ENCODE results near the gene CASP10.

Gene CASP10

DNA sequence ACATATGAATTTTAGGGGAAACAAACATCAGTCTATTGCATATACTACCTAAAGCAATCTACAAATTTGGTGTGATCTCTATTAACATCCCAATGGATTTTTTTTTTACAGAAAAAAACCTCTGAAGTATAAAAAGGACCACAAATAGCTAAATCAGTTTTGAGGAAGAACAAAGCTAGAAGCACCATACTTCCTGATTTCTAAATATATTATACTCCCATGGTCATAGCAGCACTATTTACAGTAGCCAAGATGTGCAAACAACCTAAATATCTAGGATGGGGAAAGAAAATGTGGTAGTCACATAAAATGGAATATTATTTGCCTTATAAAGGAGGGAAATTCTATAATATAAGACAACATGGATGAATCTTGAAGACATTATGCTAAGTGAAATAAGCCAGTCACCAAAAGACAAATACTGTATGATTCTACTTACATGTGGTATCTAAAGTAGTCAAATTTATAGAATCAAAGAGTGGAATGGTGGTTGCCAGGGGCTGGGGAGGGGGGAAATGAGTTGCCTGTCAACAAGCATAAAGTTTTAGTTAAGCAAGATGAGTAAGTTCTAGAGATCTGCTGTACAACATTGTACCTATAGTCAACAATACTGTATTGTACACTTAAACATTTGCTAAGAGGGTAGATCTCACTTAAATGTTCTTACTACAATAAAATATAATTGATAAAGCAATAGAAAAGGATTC is 59.8 kb downstream of the CASP10 start:
- no peak for FAIRE-seq
- TF ChIP-seq POLR2AphosphoS5 (IDR thresholded peaks at IDR 0.05; ENCODE audit: low read depth, low read length) (no peak), TAF1 (IDR thresholded peaks at IDR 0.05; ENCODE audit: borderline replicate concordance, low read depth, low read length) (no peak), POLR2A (IDR thresholded peaks at IDR 0.05; ENCODE audit: low read depth, low read length) (no peak)
- no peak for DNase-seq (ENCODE audit: insufficient read length)

DNA sequence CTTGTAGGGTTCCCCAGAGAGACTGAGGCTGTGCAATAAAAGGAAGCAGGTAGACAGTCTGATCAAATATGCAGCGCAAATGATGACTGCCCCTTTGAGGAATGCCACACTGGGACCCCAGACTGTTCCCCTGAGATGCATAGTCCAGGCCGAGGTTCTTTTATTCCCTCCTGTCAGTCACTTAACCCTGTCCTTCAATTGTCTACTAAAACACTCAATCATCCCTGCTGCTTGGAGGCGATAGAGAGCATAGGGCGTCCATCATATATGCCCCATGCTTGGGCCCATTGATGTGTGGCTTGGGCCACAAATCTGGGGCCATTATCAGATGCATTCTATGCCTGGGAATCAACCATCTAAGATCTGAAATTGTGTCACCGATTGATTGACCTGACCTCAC is 61.9 kb downstream of the CASP10 start:
- no peak for TF ChIP-seq TAF1 (IDR thresholded peaks at IDR 0.05; ENCODE audit: borderline replicate concordance, low read depth, low read length)
- no peak for TF ChIP-seq POLR2AphosphoS5 (IDR thresholded peaks at IDR 0.05; ENCODE audit: low read depth, low read length)
- no peak for TF ChIP-seq POLR2A (IDR thresholded peaks at IDR 0.05; ENCODE audit: low read depth, low read length)
- FAIRE-seq (no peak), DNase-seq (ENCODE audit: insufficient read length) (no peak)

DNA sequence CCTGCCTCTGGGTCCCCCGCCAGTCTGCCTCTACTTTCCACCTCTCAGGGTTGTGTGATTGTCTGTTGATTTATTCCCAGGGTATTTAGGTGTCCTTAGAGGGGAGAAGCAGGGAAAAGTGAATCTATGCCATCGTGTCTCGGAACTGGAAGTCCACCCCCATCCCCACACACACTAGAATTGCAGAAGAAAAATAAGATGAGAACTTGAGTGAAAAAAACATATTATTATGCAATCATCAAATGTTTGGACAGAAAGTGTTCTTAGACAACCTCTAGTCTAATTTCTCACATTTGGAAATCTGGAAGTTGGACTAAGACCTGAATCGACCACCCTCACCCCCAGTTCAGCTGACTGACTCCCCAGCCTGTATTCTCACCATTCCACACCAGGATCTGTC is 63.3 kb downstream of the CASP10 start:
- FAIRE-seq = no peak
- no peak for DNase-seq (ENCODE audit: insufficient read length)
- TF ChIP-seq POLR2A (IDR thresholded peaks at IDR 0.05; ENCODE audit: low read depth, low read length) (no peak), TAF1 (IDR thresholded peaks at IDR 0.05; ENCODE audit: borderline replicate concordance, low read depth, low read length) (no peak)

DNA sequence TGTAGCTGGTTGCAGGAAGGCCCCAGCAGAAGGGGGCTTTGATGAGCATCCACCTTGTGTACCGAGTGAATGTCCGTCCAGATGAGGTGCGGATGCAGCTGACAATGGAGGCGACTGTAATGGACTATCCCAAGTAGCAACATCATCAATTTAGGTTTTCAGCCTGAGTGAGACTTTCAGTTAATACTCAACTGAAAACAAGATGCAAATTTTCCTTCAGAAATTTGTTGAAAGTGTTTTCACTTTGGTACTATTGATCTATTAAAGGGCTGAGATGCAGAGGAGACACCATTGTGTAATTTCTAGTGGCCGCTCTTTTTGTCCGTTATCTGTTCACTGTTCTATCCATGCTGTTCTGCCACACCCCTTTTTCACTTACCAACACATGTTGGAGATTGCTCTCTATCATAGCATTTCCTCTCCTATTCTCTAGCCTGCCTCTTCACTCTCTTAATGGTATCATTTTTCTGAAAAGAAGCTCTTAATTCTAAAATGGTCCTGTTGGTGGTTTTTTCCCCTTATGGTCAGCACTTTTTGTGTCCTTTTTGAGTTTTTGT is 65.4 kb downstream of the CASP10 start:
- peak; percentile 61 for FAIRE-seq
- no peak for DNase-seq (ENCODE audit: insufficient read length)
- no peak for TF ChIP-seq POLR2AphosphoS5 (IDR thresholded peaks at IDR 0.05; ENCODE audit: low read depth, low read length)
- no peak for TF ChIP-seq TAF1 (IDR thresholded peaks at IDR 0.05; ENCODE audit: borderline replicate concordance, low read depth, low read length)
- no peak for TF ChIP-seq POLR2A (IDR thresholded peaks at IDR 0.05; ENCODE audit: low read depth, low read length)

DNA sequence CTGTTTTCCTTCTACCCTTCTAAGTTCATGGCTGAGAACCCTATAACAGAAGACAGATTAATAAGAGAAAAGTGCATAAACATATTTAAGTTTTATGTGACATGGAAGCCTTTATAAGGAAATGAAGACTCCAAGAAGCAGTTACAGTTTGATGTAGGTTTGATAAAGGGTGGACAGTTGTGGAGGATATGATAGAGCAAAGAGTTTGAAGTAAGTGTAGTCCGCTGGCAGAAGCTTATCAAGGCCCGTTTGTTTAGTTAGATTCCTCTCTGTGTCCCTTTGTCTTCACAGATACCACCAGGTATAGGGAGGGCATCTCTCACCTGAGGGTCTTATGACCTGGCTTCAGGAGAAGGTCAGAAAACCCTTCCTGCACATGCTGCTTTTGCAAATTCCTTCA is 66.9 kb downstream of the CASP10 start:
- TF ChIP-seq POLR2A (IDR thresholded peaks at IDR 0.05; ENCODE audit: low read depth, low read length) (no peak), POLR2AphosphoS5 (IDR thresholded peaks at IDR 0.05; ENCODE audit: low read depth, low read length) (no peak), TAF1 (IDR thresholded peaks at IDR 0.05; ENCODE audit: borderline replicate concordance, low read depth, low read length) (no peak)
- FAIRE-seq (no peak), DNase-seq (ENCODE audit: insufficient read length) (no peak)

DNA sequence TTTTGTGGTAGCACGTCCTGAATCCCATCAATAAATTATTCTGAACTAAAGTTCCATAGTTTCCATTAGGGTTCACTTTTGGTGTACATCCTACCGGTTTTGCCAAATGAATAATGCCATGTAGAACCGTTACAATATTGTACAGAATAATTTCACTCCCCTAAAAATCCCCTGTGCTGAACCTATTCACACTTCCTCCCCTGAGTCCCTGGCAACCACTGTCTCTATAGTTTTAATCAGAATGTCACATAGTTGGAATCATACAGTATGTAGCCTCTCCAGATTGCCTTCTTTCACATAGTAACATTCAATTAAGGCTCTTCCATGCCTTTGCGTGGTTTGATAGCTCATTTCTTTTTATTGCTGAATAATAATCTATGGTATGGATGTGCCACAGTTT is 67.8 kb downstream of the CASP10 start:
- FAIRE-seq (no peak), DNase-seq (ENCODE audit: insufficient read length) (no peak)
- TF ChIP-seq POLR2AphosphoS5 (IDR thresholded peaks at IDR 0.05; ENCODE audit: low read depth, low read length) (no peak), TAF1 (IDR thresholded peaks at IDR 0.05; ENCODE audit: borderline replicate concordance, low read depth, low read length) (no peak), POLR2A (IDR thresholded peaks at IDR 0.05; ENCODE audit: low read depth, low read length) (no peak)

DNA sequence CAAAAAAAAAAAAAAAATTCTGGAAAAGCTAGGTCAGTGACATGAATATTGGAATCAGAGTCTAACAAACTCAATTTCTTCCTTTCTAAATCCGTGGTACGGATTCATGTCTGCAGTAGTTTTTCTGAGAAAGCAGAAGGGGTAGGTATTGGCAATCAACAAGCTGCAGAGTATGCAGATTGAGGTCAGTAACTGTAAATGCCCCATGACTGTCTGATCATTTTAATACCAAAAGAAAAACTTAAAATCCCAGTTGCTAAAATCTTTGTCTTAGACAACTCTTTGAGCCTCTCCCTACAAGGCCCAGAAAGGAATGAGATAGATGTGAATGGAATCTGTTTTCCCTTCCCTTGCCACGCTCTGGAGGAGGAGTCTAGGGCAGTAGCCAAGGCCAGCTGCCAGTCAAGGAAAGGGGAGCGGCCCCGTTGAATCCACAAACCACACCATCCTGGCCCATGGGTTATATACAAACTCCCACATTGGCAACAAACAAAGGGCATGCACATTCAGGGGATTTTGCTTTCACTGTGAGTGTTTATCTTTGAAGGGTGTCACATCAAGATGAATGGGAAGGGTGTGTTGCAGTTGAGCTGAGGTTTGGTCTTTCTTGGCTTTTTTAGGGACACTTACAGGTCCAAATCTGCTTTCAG is 71.3 kb downstream of the CASP10 start:
- DNase-seq (ENCODE audit: insufficient read length) (no peak), FAIRE-seq (no peak)
- TF ChIP-seq TAF1 (IDR thresholded peaks at IDR 0.05; ENCODE audit: borderline replicate concordance, low read depth, low read length) (no peak), POLR2A (IDR thresholded peaks at IDR 0.05; ENCODE audit: low read depth, low read length) (no peak), POLR2AphosphoS5 (IDR thresholded peaks at IDR 0.05; ENCODE audit: low read depth, low read length) (no peak)

DNA sequence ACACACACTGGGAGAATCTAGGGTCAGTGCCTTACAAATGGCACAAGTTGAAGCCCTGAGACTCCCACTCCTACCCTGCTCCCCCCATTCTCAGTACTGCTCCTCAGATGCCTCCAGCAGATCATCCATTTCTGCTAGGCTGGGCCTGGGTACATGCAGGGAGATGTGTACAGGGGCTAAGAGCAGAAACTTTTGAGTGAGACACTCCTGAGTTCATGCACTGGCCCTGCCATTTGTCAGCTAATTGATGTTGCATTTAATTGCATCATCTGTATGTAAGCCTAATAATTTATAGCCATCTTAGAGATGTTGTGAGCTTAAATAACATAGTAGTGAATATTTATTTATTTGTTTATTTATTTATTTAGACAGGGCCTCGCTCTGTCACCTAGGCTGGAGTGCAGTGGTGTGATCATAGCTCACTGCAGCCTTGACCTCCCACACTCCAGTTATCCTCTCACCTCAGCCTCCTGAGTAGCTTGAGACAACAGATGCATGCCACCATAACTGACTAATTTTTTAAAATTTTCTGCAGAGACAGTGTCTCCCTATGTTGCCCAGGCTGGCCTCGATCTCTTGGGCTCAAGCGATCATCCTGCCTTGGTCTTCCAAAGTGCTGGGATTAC is 72.6 kb downstream of the CASP10 start:
- no peak for DNase-seq (ENCODE audit: insufficient read length)
- TF ChIP-seq POLR2A (IDR thresholded peaks at IDR 0.05; ENCODE audit: low read depth, low read length) (no peak), POLR2AphosphoS5 (IDR thresholded peaks at IDR 0.05; ENCODE audit: low read depth, low read length) (no peak), TAF1 (IDR thresholded peaks at IDR 0.05; ENCODE audit: borderline replicate concordance, low read depth, low read length) (no peak)
- no peak for FAIRE-seq

DNA sequence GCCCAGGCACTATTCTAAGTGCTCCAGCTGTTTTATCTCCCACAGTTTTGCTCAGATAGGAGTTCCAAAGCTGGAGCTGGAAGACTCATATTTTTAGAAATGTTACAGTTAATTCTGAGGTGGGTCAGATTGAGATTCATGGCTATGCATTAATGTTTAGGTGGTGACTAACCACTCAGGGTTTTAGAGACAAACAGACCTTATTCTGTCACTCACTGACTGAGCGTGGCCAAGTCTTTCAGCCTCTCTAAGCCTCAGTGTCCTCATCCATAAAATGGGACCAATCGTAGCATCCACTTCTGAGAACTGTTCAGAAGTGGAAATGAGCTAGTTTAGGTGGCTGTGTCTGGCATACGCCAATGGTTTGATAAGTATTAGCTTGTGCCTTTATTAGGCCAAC is 73.1 kb downstream of the CASP10 start:
- TF ChIP-seq TAF1 (IDR thresholded peaks at IDR 0.05; ENCODE audit: borderline replicate concordance, low read depth, low read length) (no peak), POLR2A (IDR thresholded peaks at IDR 0.05; ENCODE audit: low read depth, low read length) (no peak), POLR2AphosphoS5 (IDR thresholded peaks at IDR 0.05; ENCODE audit: low read depth, low read length) (no peak)
- no peak for FAIRE-seq
- no peak for DNase-seq (ENCODE audit: insufficient read length)

DNA sequence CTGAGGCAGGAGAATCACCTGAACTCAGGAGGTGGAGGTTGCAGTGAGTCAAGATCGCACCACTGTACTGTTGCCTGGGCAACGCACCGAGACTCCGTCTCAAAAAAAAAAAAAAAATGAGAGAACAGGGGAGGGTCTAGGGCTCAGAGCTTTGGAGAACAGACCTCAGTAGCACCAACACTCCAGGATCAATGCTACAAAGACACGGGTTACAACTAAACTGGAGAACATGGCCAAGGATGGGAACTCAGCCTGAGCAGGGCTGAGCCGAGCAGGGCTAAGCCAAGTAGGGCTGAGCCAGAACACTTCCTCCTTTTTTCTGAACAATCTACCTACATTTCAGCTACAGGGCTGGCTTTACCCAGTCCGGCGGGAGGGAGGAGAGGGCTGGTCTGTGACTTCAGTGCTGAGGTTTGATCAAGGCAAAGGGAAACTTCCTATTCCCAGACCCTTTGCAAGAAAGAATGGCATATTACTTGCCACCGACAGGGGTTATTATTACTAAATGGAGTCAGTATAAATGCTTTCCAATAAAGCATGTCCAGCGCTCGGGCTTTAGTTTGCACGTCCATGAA is 74.5 kb downstream of the CASP10 start:
- FAIRE-seq (no peak), DNase-seq (ENCODE audit: insufficient read length) (peak; percentile 44)
- TF ChIP-seq POLR2AphosphoS5 (IDR thresholded peaks at IDR 0.05; ENCODE audit: low read depth, low read length) = no peak
- no peak for TF ChIP-seq TAF1 (IDR thresholded peaks at IDR 0.05; ENCODE audit: borderline replicate concordance, low read depth, low read length)
- TF ChIP-seq POLR2A (IDR thresholded peaks at IDR 0.05; ENCODE audit: low read depth, low read length) = peak; percentile 25; the same call in 1 of the 2 replicates

DNA sequence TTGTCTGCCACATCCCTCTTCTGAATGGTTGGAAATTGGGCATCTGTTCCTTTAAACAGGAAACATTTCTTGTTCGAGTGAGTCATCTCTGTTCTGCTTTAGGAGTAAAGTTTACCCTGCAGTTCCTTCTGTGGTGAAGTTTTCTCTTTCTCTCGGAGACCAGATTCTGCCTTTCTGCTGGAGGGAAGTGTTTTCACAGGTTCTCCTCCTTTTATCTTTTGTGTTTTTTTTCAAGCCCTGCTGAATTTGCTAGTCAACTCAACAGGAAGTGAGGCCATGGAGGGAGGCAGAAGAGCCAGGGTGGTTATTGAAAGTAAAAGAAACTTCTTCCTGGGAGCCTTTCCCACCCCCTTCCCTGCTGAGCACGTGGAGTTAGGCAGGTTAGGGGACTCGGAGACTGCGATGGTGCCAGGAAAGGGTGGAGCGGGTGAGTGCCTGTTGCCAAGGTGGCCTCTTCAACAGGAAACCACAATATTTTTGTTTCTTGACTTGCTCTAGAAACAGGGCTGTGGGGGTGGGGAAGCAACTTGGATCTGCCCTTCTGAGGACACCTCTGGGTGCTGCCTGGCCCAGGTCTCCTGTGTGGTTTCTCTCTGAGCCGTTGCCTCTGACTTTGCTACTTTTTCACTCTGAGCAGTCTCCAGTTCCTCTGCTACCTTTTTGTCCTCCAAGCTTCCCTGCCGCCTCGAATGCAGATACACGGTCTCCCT is 75.2 kb downstream of the CASP10 start:
- FAIRE-seq (peak; percentile 90), DNase-seq (ENCODE audit: insufficient read length) (peak; percentile 54)
- peak; percentile 56; the same call in 1 of the 2 replicates for TF ChIP-seq TAF1 (IDR thresholded peaks at IDR 0.05; ENCODE audit: borderline replicate concordance, low read depth, low read length)
- peak; percentile 59 for TF ChIP-seq POLR2A (IDR thresholded peaks at IDR 0.05; ENCODE audit: low read depth, low read length)
- TF ChIP-seq POLR2AphosphoS5 (IDR thresholded peaks at IDR 0.05; ENCODE audit: low read depth, low read length) = peak; percentile 53; the same call in 1 of the 2 replicates

All from GM12892 (cell line).